Mesendoderm (in vitro differentiated cells): Measurements from ENCODE around the gene CCNYL1.
"Not testable (repeated sequence)": the region's sequence is repeated elsewhere in the genome, so short reads cannot be mapped to it uniquely, and the experiment has no call there.

Experiments used
- DNase-seq: peaks from one replicate; pipeline ENCODE4 v3.0.0; 2013
- H2AK5ac ChIP-seq: 2 replicates; pipeline ENCODE4 v1.6.1; 2013; ENCODE audit warnings: low read length, inconsistent platforms
- H2BK120ac ChIP-seq: 2 replicates; pipeline ENCODE4 v1.6.1; 2013; ENCODE audit warnings: low read depth, mild to moderate bottlenecking, low read length, moderate library complexity, mixed read lengths
- H2BK15ac ChIP-seq: replicated peaks from 2 replicates; pipeline ENCODE4 v1.6.1; 2013; ENCODE audit warnings: low read depth, mild to moderate bottlenecking, moderate library complexity
- H2BK5ac ChIP-seq: 2 replicates; pipeline ENCODE4 v1.6.1; 2013; ENCODE audit warnings: low read length, inconsistent platforms
- H3K18ac ChIP-seq: 2 replicates; pipeline ENCODE4 v1.6.1; 2013; ENCODE audit warnings: mild to moderate bottlenecking, low read length, mixed read lengths
- H3K23ac ChIP-seq: one replicate; pipeline ENCODE4 v1.6.1; 2013; ENCODE audit warnings: low read length
- H3K27ac ChIP-seq: 2 replicates; pipeline ENCODE4 v1.5.1; 2013; ENCODE audit warnings: low read depth, mild to moderate bottlenecking, inconsistent platforms, low read length, moderate library complexity
- H3K27me3 ChIP-seq: 2 replicates; pipeline ENCODE4 v1.6.1; 2013; ENCODE audit warnings: low read length, control low read depth, mild to moderate bottlenecking, inconsistent platforms; ENCODE audit not compliant: insufficient read depth, poor library complexity
- H3K36me3 ChIP-seq: 2 replicates; pipeline ENCODE4 v1.6.1; 2013; ENCODE audit warnings: low read length, inconsistent platforms; ENCODE audit not compliant: control insufficient read depth, insufficient read depth
- H3K4ac ChIP-seq: one replicate; pipeline ENCODE4 v1.6.1; 2013; ENCODE audit warnings: low read depth, mild to moderate bottlenecking, low read length, moderate library complexity
- H3K4me1 ChIP-seq: 2 replicates; pipeline ENCODE4 v1.6.1; 2013; ENCODE audit warnings: low read depth, low read length, inconsistent platforms; ENCODE audit not compliant: control insufficient read depth
- H3K4me2 ChIP-seq: 2 replicates; pipeline ENCODE4 v1.6.1; 2013; ENCODE audit warnings: low read length
- H3K4me3 ChIP-seq: 2 replicates; pipeline ENCODE4 v1.5.1; 2013; ENCODE audit warnings: mild to moderate bottlenecking, low read length
- H3K56ac ChIP-seq: one replicate; pipeline ENCODE4 v1.6.1; 2013; ENCODE audit warnings: low read length
- H3K79me1 ChIP-seq: 2 replicates; pipeline ENCODE4 v1.6.1; 2013; ENCODE audit warnings: low read length, inconsistent platforms
- H3K79me2 ChIP-seq: 2 replicates; pipeline ENCODE4 v1.6.1; 2013; ENCODE audit warnings: mild to moderate bottlenecking, low read length; ENCODE audit not compliant: control insufficient read depth, insufficient read depth
- H3K9ac ChIP-seq: 2 replicates; pipeline ENCODE4 v1.6.1; 2013; ENCODE audit warnings: low read length, inconsistent platforms
- H4K5ac ChIP-seq: one replicate; pipeline ENCODE4 v1.6.1; 2013; ENCODE audit warnings: low read length
- H4K8ac ChIP-seq: one replicate; pipeline ENCODE4 v1.6.1; 2013; ENCODE audit warnings: low read depth, mild to moderate bottlenecking, control low read depth, low read length, moderate library complexity
- WGBS: extraction: QIAGEN DNeasy Blood & Tissue Kit; methylation state at CpG from one replicate; pipeline ENCODE4 v1.1.7; 2013; ENCODE audit warnings: low lambda C conversion rate, missing lambda C conversion rate; ENCODE audit not compliant: insufficient coverage; ENCODE audit errors: extremely low coverage; 5-methylcytosine and 5-hydroxymethylcytosine counted together

Gene CCNYL1

DNA sequence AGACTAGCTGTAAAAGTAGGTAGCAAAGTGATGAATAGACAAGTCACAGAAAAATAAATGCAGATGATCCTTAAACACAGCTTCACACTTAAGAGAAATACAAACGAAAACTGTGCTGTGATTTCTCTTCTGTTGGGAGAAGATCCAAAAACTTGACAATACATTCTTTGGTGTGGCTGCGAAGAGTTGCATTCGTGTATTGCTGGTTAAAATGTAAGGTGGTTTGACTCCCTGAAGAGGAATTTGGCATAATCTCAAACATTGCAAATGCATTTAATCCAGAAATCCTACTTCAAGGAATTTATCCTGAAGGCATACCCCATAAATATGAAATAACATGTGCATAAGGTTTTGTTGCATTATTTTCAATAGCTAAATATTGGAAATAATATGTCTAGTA is 7.1 kb downstream of the CCNYL1 start:
- no peak overlapping the region for H3K56ac ChIP-seq
- H4K8ac ChIP-seq = no peak overlapping the region
- no peak overlapping the region for H2BK120ac ChIP-seq
- H2BK5ac ChIP-seq = no peak overlapping the region
- H2BK15ac ChIP-seq = no peak overlapping the region
- H3K23ac ChIP-seq = no peak overlapping the region
- no peaks in the 10 kb centered on the region for H3K4me1 ChIP-seq
- H3K9ac ChIP-seq = no peak overlapping the region
- no peak overlapping the region for H3K4ac ChIP-seq
- H3K4me3 ChIP-seq = no peak overlapping the region
- no peaks in the 10 kb centered on the region for H3K36me3 ChIP-seq
- H2AK5ac ChIP-seq = no peak overlapping the region
- no peak overlapping the region for H3K18ac ChIP-seq
- peaks cover 8% of the 10 kb centered on the region for H3K79me2 ChIP-seq
- DNase-seq = no peak
- H4K5ac ChIP-seq = no peak overlapping the region
- no peaks in the 10 kb centered on the region for H3K27me3 ChIP-seq
- no peak overlapping the region for H3K4me2 ChIP-seq
- H3K79me1 ChIP-seq = peaks cover 2% of the 10 kb centered on the region
- H3K27ac ChIP-seq = no peak overlapping the region
- WGBS = no CpG with 5 or more reads among the region's 3 CpGs

DNA sequence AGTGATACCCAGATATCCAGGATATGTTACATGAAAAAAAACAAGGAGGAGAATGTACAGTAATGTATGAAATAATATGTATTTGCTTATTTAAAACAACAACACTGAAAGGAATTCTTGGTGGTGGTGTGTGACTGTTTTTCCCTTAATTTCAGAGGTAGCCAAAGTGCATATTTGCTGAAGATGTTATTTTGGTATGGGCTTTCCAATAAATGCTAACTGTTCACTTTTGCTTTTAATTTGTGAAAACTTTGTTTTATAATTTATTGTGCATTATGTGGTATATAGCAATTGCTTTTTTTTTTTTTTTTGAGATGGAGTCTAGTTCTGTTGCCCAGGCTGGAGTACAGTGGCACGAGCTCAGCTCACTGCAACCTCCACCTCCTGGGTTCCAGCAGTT is 7.6 kb downstream of the CCNYL1 start:
- WGBS = no CpG with 5 or more reads among the region's 1 CpG
- no peak overlapping the region for H4K5ac ChIP-seq
- no peaks in the 10 kb centered on the region for H3K36me3 ChIP-seq
- no peak overlapping the region for H3K56ac ChIP-seq
- H3K4ac ChIP-seq = no peak overlapping the region
- H3K18ac ChIP-seq = no peak overlapping the region
- no peak overlapping the region for H3K23ac ChIP-seq
- no peak overlapping the region for H4K8ac ChIP-seq
- no peaks in the 10 kb centered on the region for H3K27me3 ChIP-seq
- no peak overlapping the region for H2BK120ac ChIP-seq
- H3K4me3 ChIP-seq = no peak overlapping the region
- no peak for DNase-seq
- H2BK5ac ChIP-seq = no peak overlapping the region
- H3K79me2 ChIP-seq = peaks cover 5% of the 10 kb centered on the region
- H3K9ac ChIP-seq = no peak overlapping the region
- no peak overlapping the region for H2BK15ac ChIP-seq
- H3K4me1 ChIP-seq = no peaks in the 10 kb centered on the region
- no peak overlapping the region for H2AK5ac ChIP-seq
- H3K4me2 ChIP-seq = no peak overlapping the region
- no peak overlapping the region for H3K27ac ChIP-seq
- H3K79me1 ChIP-seq = peaks cover 2% of the 10 kb centered on the region

DNA sequence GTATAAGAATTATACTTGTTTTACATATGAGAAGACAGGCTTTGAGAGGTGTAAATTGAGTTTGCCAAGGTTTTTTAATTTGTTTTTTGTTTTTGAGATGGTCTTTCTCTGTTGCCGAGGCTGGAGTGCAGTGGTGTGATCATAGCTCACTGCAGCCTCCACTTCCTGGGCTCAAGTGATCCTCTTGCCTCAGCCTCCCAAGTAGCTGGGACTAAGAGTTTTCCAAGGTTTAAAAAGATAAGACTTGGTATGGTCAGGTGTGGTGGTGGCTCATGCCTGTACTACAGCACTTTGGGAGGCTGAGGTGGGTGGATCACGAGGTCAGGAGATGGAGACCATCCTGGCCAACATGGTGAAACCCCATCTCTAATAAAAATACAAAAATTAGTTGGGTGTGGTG is 8.2 kb downstream of the CCNYL1 start:
- WGBS = no CpG with 5 or more reads among the region's 2 CpGs
- not testable (repeated sequence) for H3K79me2 ChIP-seq, H3K18ac ChIP-seq, H3K27me3 ChIP-seq, H2AK5ac ChIP-seq, H4K8ac ChIP-seq, DNase-seq, H3K79me1 ChIP-seq, H3K36me3 ChIP-seq, H3K4me2 ChIP-seq, H3K4ac ChIP-seq, H4K5ac ChIP-seq, H3K4me1 ChIP-seq, H3K56ac ChIP-seq, H3K27ac ChIP-seq, H2BK15ac ChIP-seq, H3K4me3 ChIP-seq, H2BK120ac ChIP-seq, H3K23ac ChIP-seq, H2BK5ac ChIP-seq, H3K9ac ChIP-seq

DNA sequence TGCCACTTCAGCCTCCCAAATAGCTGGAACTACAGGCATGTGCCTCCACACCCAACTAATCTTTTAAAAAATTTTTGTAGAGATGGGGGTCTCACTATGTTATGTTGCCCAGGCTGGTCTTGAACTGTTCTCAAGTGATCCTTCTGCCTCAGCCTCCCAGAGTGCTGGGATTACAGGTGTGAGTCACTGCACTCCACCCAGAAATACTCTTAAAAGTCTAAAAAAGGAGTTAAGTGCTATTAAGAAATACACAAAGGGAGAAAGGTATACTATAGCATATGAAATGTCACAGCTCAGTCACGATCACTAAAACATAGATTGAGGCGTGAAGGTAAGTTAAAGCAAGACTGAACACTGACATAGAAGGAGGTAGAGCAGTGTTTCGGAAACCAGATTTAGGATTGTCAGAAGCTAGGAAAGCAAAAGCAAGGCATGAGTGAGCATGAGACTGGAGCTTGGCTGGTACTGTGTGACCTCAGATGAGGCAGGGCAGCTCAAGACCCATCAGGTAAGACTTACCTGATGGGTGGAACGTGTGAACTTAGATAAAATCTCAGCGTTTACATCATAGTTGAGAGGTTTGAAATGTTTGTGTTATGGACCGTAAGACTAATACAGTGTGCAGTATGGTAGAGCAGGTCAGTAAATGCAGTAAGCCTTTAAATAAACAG is 9.2 kb downstream of the CCNYL1 start:
- Histone ChIP-seq H4K5ac (no peak overlapping the region), H2AK5ac (no peak overlapping the region), H4K8ac (no peak overlapping the region), H3K4me1 (no peaks in the 10 kb centered on the region), H2BK15ac (no peak overlapping the region), H3K9ac (no peak overlapping the region), H2BK120ac (no peak overlapping the region), H3K23ac (no peak overlapping the region), H3K4ac (no peak overlapping the region), H3K27ac (no peak overlapping the region), H3K36me3 (no peaks in the 10 kb centered on the region), H3K56ac (no peak overlapping the region), H3K79me1 (peaks cover 2% of the 10 kb centered on the region), H2BK5ac (no peak overlapping the region), H3K4me3 (no peak overlapping the region), H3K18ac (no peak overlapping the region), H3K79me2 (peaks cover 5% of the 10 kb centered on the region), H3K4me2 (no peak overlapping the region), H3K27me3 (no peaks in the 10 kb centered on the region)
- DNase-seq = no peak
- no CpG with 5 or more reads among the region's 6 CpGs for WGBS

DNA sequence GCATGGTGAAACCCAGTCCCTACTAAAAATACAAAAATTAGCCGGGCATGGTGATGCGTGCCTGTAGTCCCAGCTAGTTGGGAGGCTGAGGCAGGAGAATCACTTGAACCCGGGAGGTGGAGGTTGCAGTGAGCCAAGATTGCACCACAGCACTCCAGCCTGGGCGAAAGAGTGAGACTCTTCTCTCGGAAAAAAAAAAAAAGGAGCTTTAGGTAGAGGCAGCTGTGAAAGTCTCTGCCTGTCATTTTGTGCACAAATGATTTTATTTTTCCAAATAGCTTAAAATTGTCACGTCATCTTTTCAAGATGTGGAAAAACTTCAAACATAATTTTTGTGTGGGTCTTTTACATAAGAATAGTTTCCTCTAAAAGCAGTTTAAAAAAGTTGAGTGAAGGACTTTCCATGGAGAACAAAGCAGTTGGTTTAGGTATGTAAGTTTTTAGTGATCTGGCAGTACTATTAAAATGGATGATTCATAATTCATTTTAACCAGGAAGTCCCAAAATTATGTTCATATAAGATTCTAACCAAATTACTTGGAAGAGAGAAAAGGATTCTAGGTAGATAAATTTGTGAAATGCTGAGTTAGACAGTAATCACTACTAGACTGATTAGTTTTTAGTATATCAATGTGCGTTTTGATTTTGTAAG is 11.5 kb downstream of the CCNYL1 start:
- H3K79me2 ChIP-seq = no peaks in the 10 kb centered on the region
- no peaks in the 10 kb centered on the region for H3K79me1 ChIP-seq
- H3K27ac ChIP-seq = no peak overlapping the region
- no peak overlapping the region for H3K4me3 ChIP-seq
- no peak overlapping the region for H2BK15ac ChIP-seq
- no peak overlapping the region for H3K4me2 ChIP-seq
- no peak overlapping the region for H3K56ac ChIP-seq
- no peak overlapping the region for H3K4ac ChIP-seq
- H3K23ac ChIP-seq = no peak overlapping the region
- H4K5ac ChIP-seq = no peak overlapping the region
- no peaks in the 10 kb centered on the region for H3K36me3 ChIP-seq
- H3K9ac ChIP-seq = no peak overlapping the region
- H2AK5ac ChIP-seq = no peak overlapping the region
- H2BK120ac ChIP-seq = no peak overlapping the region
- H4K8ac ChIP-seq = no peak overlapping the region
- H2BK5ac ChIP-seq = no peak overlapping the region
- no peaks in the 10 kb centered on the region for H3K27me3 ChIP-seq
- H3K18ac ChIP-seq = no peak overlapping the region
- WGBS = no CpG with 5 or more reads among the region's 7 CpGs
- no peak for DNase-seq
- H3K4me1 ChIP-seq = no peaks in the 10 kb centered on the region

DNA sequence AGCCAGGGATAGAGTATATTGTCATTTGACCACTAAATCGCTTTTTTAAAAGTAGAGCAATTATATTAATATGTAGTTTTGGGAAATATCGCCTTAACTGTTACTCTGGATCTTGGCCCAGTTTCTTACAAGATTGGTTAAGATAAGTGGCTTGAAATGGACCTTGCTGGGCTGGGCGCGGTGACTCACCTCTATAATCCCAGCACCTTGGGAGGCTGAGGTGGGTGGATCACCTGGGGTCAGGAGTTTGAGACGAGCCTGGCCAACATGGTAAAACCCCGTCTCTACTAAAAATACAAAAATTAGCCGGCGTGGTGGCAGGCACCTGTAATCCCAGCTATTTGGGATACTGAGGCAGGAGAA is 12.0 kb downstream of the CCNYL1 start:
- H4K8ac ChIP-seq, H3K4me1 ChIP-seq, H3K9ac ChIP-seq, H3K27me3 ChIP-seq, H3K27ac ChIP-seq, H4K5ac ChIP-seq, H2BK5ac ChIP-seq, H3K79me2 ChIP-seq, H3K18ac ChIP-seq, H3K4ac ChIP-seq, H2AK5ac ChIP-seq, H3K56ac ChIP-seq, H3K36me3 ChIP-seq, H3K4me2 ChIP-seq, H2BK120ac ChIP-seq, H3K4me3 ChIP-seq, DNase-seq, H2BK15ac ChIP-seq, H3K23ac ChIP-seq, H3K79me1 ChIP-seq: not testable (repeated sequence)
- WGBS = no CpG with 5 or more reads among the region's 8 CpGs
